H1 (cell line): ENCODE results near the gene ZFP36L1. TPM values are rescaled to one million over a fixed set of nuclear protein-coding genes. Genes with fewer than 3 reads are reported as not detected.

Experiments used
- CTCF ChIA-PET: fragments of 300-600 bp; sonication (Branson Sonifier 250); formaldehyde crosslinking; loops from one replicate; lab custom pipeline; 2021; ENCODE audit not compliant: partially characterized antibody; lab: Charles Lee
- POLR2A ChIA-PET: fragments of 300-600 bp; sonication (Branson Sonifier 250); formaldehyde crosslinking; loops from one replicate; lab custom pipeline; 2021; ENCODE audit warnings: inconsistent platforms; ENCODE audit not compliant: partially characterized antibody; lab: Charles Lee
- DNase-seq, 2 experiments: peaks; one replicate each; pipeline versions ENCODE4 v3.0.0 to v3.0.0-alpha.2; 2010 to 2022; ENCODE audit warnings: low spot score in 2 of 2, low read depth in 1 of 2, mixed read lengths in 1 of 2
- FAIRE-seq: peaks from 2 replicates; lab custom pipeline; 2011; peaks lifted over from hg19 to GRCh38; lab: Jason Lieb, UNC
- H2AFZ ChIP-seq: 2 replicates; pipeline ENCODE4 v1.8.1; 2012; ENCODE audit warnings: low read length, inconsistent platforms
- H2AK5ac ChIP-seq: 2 replicates; pipeline ENCODE4 v1.6.1; 2013; ENCODE audit warnings: low read depth, low read length
- H2BK120ac ChIP-seq: replicated peaks from 2 replicates; pipeline ENCODE3; 2013; ENCODE audit warnings: low read depth, low read length, inconsistent platforms
- H2BK12ac ChIP-seq: 2 replicates; pipeline ENCODE4 v1.6.1; 2013; ENCODE audit warnings: low read depth, low read length
- H2BK15ac ChIP-seq: 2 replicates; pipeline ENCODE4 v1.6.1; 2013; ENCODE audit warnings: low read length
- H2BK20ac ChIP-seq: 2 replicates; pipeline ENCODE4 v1.6.1; 2013; ENCODE audit warnings: low read length
- H2BK5ac ChIP-seq: 2 replicates; pipeline ENCODE4 v1.6.1; 2013; ENCODE audit warnings: low read depth, low read length
- H3K14ac ChIP-seq: 2 replicates; pipeline ENCODE4 v1.6.1; 2013; ENCODE audit warnings: inconsistent platforms; ENCODE audit not compliant: insufficient read length
- H3K18ac ChIP-seq: 2 replicates; pipeline ENCODE4 v1.6.1; 2013; ENCODE audit warnings: low read length; ENCODE audit errors: extremely low read depth
- H3K23ac ChIP-seq: 2 replicates; pipeline ENCODE4 v1.6.1; 2013; ENCODE audit warnings: inconsistent platforms; ENCODE audit not compliant: insufficient read length
- H3K23me2 ChIP-seq: 2 replicates; pipeline ENCODE4 v1.6.1; 2013; ENCODE audit warnings: low read depth, low read length
- H3K27ac ChIP-seq: 2 replicates; pipeline ENCODE4 v1.6.1; 2011; ENCODE audit warnings: low read depth, low read length, inconsistent platforms
- H3K27me3 ChIP-seq, 4 experiments: replicated peaks in 1 of 4; 1 replicate in 1 of 4; 2 replicates in 3 of 4; pipeline versions ENCODE4 v1.6.1 to v1.8.1; 2011 to 2013; ENCODE audit warnings: low read length in 3 of 4, mild to moderate bottlenecking in 3 of 4, inconsistent platforms in 2 of 4, mixed read lengths in 2 of 4, moderate library complexity in 1 of 4; ENCODE audit not compliant: control insufficient read depth in 3 of 4, insufficient read depth in 3 of 4; ENCODE audit errors: extremely low read depth in 1 of 4
- H3K36me3 ChIP-seq, 4 experiments: 2 replicates each; pipeline versions ENCODE4 v1.6.1 to v1.8.1; 2011 to 2013; ENCODE audit warnings: mild to moderate bottlenecking in 4 of 4, low read length in 3 of 4, moderate library complexity in 2 of 4, control low read depth in 1 of 4, inconsistent platforms in 1 of 4; ENCODE audit not compliant: insufficient read depth in 4 of 4, control insufficient read depth in 2 of 4
- H3K4ac ChIP-seq: replicated peaks from 2 replicates; pipeline ENCODE3; 2013; ENCODE audit warnings: low read length, low read depth, mixed read lengths, inconsistent platforms; ENCODE audit not compliant: insufficient read length
- H3K4me1 ChIP-seq, 4 experiments: replicated peaks in 1 of 4; 1 replicate in 1 of 4; 2 replicates in 3 of 4; pipeline versions ENCODE4 v1.6.1 to v1.8.1; 2011 to 2013; ENCODE audit warnings: low read length in 3 of 4, inconsistent platforms in 2 of 4, mixed read lengths in 1 of 4; ENCODE audit not compliant: insufficient read depth in 4 of 4, control insufficient read depth in 3 of 4
- H3K4me2 ChIP-seq, 2 experiments: 2 replicates each; pipeline versions ENCODE4 v1.6.1 to v1.8.1; 2011 to 2013; ENCODE audit warnings: low read depth in 2 of 2, low read length in 2 of 2, control low read depth in 1 of 2, inconsistent platforms in 1 of 2, mild to moderate bottlenecking in 1 of 2; ENCODE audit not compliant: insufficient read depth in 1 of 2
- H3K4me3 ChIP-seq, 4 experiments: fragments of 200-600, 300-600 bp in 1 of 4; sonication (generic), shearing (Covaris generic), sonication (Bioruptor Twin) in 1 of 4; 2 replicates each; pipeline versions ENCODE4 v1.5.1 to v1.8.1; 2011 to 2016; ENCODE audit warnings: low read length in 4 of 4, low read depth in 3 of 4, control low read depth in 2 of 4, inconsistent platforms in 2 of 4, mild to moderate bottlenecking in 2 of 4, mixed read lengths in 1 of 4, moderate library complexity in 1 of 4; ENCODE audit not compliant: insufficient read depth in 2 of 4; ENCODE audit errors: extremely low read depth in 1 of 4
- H3K56ac ChIP-seq: replicated peaks from 2 replicates; pipeline ENCODE3; 2013; ENCODE audit warnings: low read depth, mild to moderate bottlenecking, mixed read lengths, low read length, inconsistent platforms; ENCODE audit not compliant: insufficient read length
- H3K79me1 ChIP-seq: 2 replicates; pipeline ENCODE4 v1.6.1; 2013; ENCODE audit warnings: low read depth, low read length, control low read depth
- H3K79me2 ChIP-seq, 2 experiments: 2 replicates each; pipeline versions ENCODE4 v1.6.1 to v1.8.1; 2012 to 2013; ENCODE audit warnings: low read length in 2 of 2, mild to moderate bottlenecking in 2 of 2, inconsistent platforms in 1 of 2; ENCODE audit not compliant: insufficient read depth in 2 of 2, control insufficient read depth in 1 of 2
- H3K9ac ChIP-seq, 4 experiments: replicated peaks in 1 of 4; 1 replicate in 1 of 4; 2 replicates in 3 of 4; pipeline versions ENCODE4 v1.6.1 to v1.8.1; 2011 to 2013; ENCODE audit warnings: low read depth in 3 of 4, low read length in 3 of 4, control low read depth in 2 of 4, mild to moderate bottlenecking in 2 of 4, moderate library complexity in 2 of 4, inconsistent platforms in 1 of 4; ENCODE audit errors: extremely low read depth in 1 of 4
- H3K9me3 ChIP-seq, 2 experiments: 2 replicates each; pipeline versions ENCODE4 v1.6.1 to v1.8.1; 2012 to 2013; ENCODE audit warnings: mild to moderate bottlenecking in 2 of 2, moderate library complexity in 2 of 2, control low read depth in 1 of 2, inconsistent platforms in 1 of 2, low read depth in 1 of 2, low read length in 1 of 2, mixed read lengths in 1 of 2; ENCODE audit not compliant: insufficient read depth in 2 of 2
- H4K20me1 ChIP-seq, 2 experiments: replicated peaks in 1 of 2; 2 replicates each; pipeline versions ENCODE3 to v1.8.1; 2011 to 2013; ENCODE audit warnings: inconsistent platforms in 2 of 2, low read length in 2 of 2, mild to moderate bottlenecking in 1 of 2; ENCODE audit not compliant: insufficient read depth in 2 of 2, control insufficient read depth in 1 of 2
- H4K5ac ChIP-seq: 2 replicates; pipeline ENCODE4 v1.6.1; 2013; ENCODE audit warnings: low read length, low read depth, mixed read lengths, inconsistent platforms; ENCODE audit not compliant: insufficient read length
- H4K8ac ChIP-seq: 2 replicates; pipeline ENCODE4 v1.8.0; 2013; ENCODE audit warnings: mild to moderate bottlenecking, moderate library complexity, low read length, inconsistent platforms; ENCODE audit not compliant: insufficient read depth; ENCODE audit errors: extremely low read depth
- H4K91ac ChIP-seq: replicated peaks from 2 replicates; pipeline ENCODE3; 2013; ENCODE audit warnings: low read length, mixed read lengths, inconsistent platforms; ENCODE audit not compliant: insufficient read length
- CTCF ChIP-seq, 3 experiments: IDR thresholded peaks; 1 replicate in 2 of 3; 2 replicates in 1 of 3; pipeline versions ENCODE4 v1.5.1 to v1.6.1; 2011; ENCODE audit warnings: low read length in 3 of 3, mild to moderate bottlenecking in 3 of 3, inconsistent platforms in 2 of 3, low read depth in 1 of 3, moderate library complexity in 1 of 3; ENCODE audit not compliant: insufficient read depth in 1 of 3; ENCODE audit errors: control extremely low read depth in 1 of 3
- HDAC6 ChIP-seq: IDR thresholded peaks from one replicate; pipeline ENCODE4 v1.7.1; 2012; ENCODE audit warnings: low read depth, mild to moderate bottlenecking, inconsistent platforms, low read length, moderate library complexity
- KDM4A ChIP-seq: IDR thresholded peaks from one replicate; pipeline ENCODE4 v1.7.1; 2012; ENCODE audit warnings: low read depth, mild to moderate bottlenecking, moderate library complexity, low read length, inconsistent platforms; ENCODE audit not compliant: severe bottlenecking
- MAFK ChIP-seq: IDR thresholded peaks from 2 replicates; pipeline ENCODE4 v1.6.1; 2012; ENCODE audit warnings: low read depth, mild to moderate bottlenecking, improper control_type of control experiment, low read length
- SIRT6 ChIP-seq: IDR thresholded peaks from one replicate; pipeline ENCODE4 v1.7.1; 2012; ENCODE audit warnings: low read length, inconsistent platforms
- WGBS, 2 experiments: shearing (Covaris generic) in 1 of 2; methylation state at CpG; one replicate each; pipeline versions ENCODE4 v1.1.6 to v1.1.7; 2013 to 2015; ENCODE audit warnings: low lambda C conversion rate in 2 of 2, mixed read lengths in 2 of 2, inconsistent platforms in 1 of 2, low coverage in 1 of 2, missing lambda C conversion rate in 1 of 2; ENCODE audit not compliant: insufficient replicate concordance in 2 of 2, insufficient coverage in 1 of 2, insufficient read length in 1 of 2; ENCODE audit errors: extremely low coverage in 1 of 2, missing lambda C conversion rate in 1 of 2; 5-methylcytosine and 5-hydroxymethylcytosine counted together
- polyA plus RNA-seq, 7 experiments: library from polyadenylated mRNA; depleted of rRNA in 3 of 7; stranded (reverse) in 5 of 7; unstranded in 2 of 7; fragments of >200 nt in 5 of 7; fragments of 200-250 nt in 2 of 7; gene quantifications; 1 replicate in 5 of 7; 2 replicates in 1 of 7; 4 replicates in 1 of 7; pipeline versions ENCODE4 v1.2.1 to v1.2.3, GENCODE V29; 2011 to 2013; ENCODE audit warnings: missing spikeins in 2 of 7, mixed read lengths in 2 of 7
- total RNA-seq: library from RNA; stranded (reverse); fragmentation: NEBNext Ultra II Directional; extraction: Animal tissue kit (Norgen Biotek cat#: 25700); gene quantifications from 2 replicates; pipeline ENCODE4 v1.2.1, GENCODE V29; 2021

The ZFP36L1 gene
- total and polyA plus RNA-seq, 2 of the 8 experiments (the other 6 are each of a cell fraction or from before 2014, with no cell fraction given) = 80.4 to 132 TPM

- H3K79me1 ChIP-seq = no peaks in the 10 kb centered on the region
- WGBS, 2 experiments = 84% methylated on average over 3 of the region's 3 CpGs; no CpG with 5 or more reads in 1 of the 2 experiments
- H3K9me3 ChIP-seq = no peaks in the 10 kb centered on the region
- H2AFZ ChIP-seq = no peak overlapping the region
- FAIRE-seq (no peak), DNase-seq (peak in 1 of 2 experiments; percentile 37)
- H2BK120ac ChIP-seq = no peak overlapping the region
- no peaks in the 10 kb centered on the region for H3K27me3 ChIP-seq
- H3K4me3 ChIP-seq = no peak overlapping the region
- H2BK12ac ChIP-seq = no peak overlapping the region
- no peaks in the 10 kb centered on the region for H3K23me2 ChIP-seq
- H3K4me2 ChIP-seq = no peak overlapping the region
- H3K56ac ChIP-seq = no peak overlapping the region
- ChIA-PET CTCF (interaction anchor here (0.7 to 4.9 kb wide), 7 partner anchors 9 to 535 kb away, joined by 3 to 31 read pairs (median 3); no protein-coding TSS in a partner anchor), POLR2A (interaction anchor here (0.5 to 19.6 kb wide), 4 partner anchors 5 to 423 kb away, joined by 3 to 197 read pairs (median 16); partner anchors contain the start of gene ZFP36L1)
- H3K4ac ChIP-seq = no peak overlapping the region
- 0 out of 4 replicates have a peak, but pooled peaks cover 0 to 2% of the 10 kb centered on the region in 2 experiments for H3K79me2 ChIP-seq
- no peak overlapping the region for H2AK5ac ChIP-seq
- H2BK15ac ChIP-seq = no peak overlapping the region
- no peak overlapping the region for H3K9ac ChIP-seq
- H3K36me3 ChIP-seq = peaks cover 5 to 19% (median 9%) of the 10 kb centered on the region in 4 experiments; a peak in 7 of 8 replicates
- no peak overlapping the region for H2BK5ac ChIP-seq
- no peak overlapping the region for H3K18ac ChIP-seq
- H2BK20ac ChIP-seq = no peak overlapping the region
- no peak overlapping the region for H4K91ac ChIP-seq
- no peak overlapping the region for H4K5ac ChIP-seq
- no peak overlapping the region for H3K14ac ChIP-seq
- H4K20me1 ChIP-seq = peaks cover 0 to under 1% of the 10 kb centered on the region in 2 experiments
- TF ChIP-seq CTCF (IDR thresholded peaks at IDR 0.05; ENCODE audit: control extremely low read depth in 1 of 3, insufficient read depth in 1 of 3, low read depth in 1 of 3, low read length in 3 of 3) (no peak), SIRT6 (no peak), MAFK (no peak), KDM4A (no peak), HDAC6 (no peak)
- TF ChIP-seq, all 59 proteins: peak for 0
- Histone ChIP-seq H4K8ac (no peak overlapping the region), H3K4me1 (peaks cover 0 to 8% (median 2%) of the 10 kb centered on the region in 4 experiments; a peak in 3 of 7 replicates), H3K27ac (no peak overlapping the region), H3K23ac (no peak overlapping the region)
Observed at GRCh38 chr14:68783408-68784225, 9.2 kb downstream of the ZFP36L1 start.
